GM12864 (cell line): ENCODE measurements around the gene FAF1.
"Not testable (repeated sequence)": the region's sequence is repeated elsewhere in the genome, so short reads cannot be mapped to it uniquely, and the experiment has no call there.

Experiments
- DNase-seq: peaks from one replicate; pipeline ENCODE4 v3.0.0-alpha.2; 2011; ENCODE audit warnings: low read depth
- H3K4me3 ChIP-seq: 2 replicates; pipeline ENCODE4 v1.5.1; 2011; ENCODE audit warnings: mild to moderate bottlenecking, low read depth, low read length, control low read depth
- TF ChIP-seq, protein P1 (sequence below): IDR thresholded peaks from 2 replicates; pipeline ENCODE4 v1.5.1; 2011; ENCODE audit warnings: low read depth, mild to moderate bottlenecking, moderate library complexity, low read length, control low read depth, inconsistent platforms; ENCODE audit errors: missing control alignments

FAF1 gene

DNA sequence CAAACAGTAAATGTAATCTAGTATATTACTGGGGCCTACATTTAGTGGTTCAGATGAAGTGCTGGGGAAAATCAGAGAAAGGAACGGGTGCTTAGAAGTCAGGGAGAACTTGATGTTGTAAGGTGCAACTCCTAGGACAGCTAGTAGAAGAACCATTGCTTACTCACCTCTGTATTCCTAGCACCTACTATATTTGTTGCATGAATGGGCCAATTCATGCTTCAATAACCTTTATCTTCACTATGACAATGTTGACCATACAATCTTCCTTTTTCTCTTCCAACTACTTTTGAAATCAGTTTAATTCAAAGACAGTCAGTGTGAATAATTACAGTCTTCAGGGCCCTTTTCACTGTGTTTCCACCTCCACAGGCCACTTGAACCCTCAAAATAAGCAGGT lies 411.8 kb downstream of the FAF1 start:
- no peak overlapping the region for H3K4me3 ChIP-seq
- TF ChIP-seq, protein P1, sequence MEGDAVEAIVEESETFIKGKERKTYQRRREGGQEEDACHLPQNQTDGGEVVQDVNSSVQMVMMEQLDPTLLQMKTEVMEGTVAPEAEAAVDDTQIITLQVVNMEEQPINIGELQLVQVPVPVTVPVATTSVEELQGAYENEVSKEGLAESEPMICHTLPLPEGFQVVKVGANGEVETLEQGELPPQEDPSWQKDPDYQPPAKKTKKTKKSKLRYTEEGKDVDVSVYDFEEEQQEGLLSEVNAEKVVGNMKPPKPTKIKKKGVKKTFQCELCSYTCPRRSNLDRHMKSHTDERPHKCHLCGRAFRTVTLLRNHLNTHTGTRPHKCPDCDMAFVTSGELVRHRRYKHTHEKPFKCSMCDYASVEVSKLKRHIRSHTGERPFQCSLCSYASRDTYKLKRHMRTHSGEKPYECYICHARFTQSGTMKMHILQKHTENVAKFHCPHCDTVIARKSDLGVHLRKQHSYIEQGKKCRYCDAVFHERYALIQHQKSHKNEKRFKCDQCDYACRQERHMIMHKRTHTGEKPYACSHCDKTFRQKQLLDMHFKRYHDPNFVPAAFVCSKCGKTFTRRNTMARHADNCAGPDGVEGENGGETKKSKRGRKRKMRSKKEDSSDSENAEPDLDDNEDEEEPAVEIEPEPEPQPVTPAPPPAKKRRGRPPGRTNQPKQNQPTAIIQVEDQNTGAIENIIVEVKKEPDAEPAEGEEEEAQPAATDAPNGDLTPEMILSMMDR = no peak

DNA sequence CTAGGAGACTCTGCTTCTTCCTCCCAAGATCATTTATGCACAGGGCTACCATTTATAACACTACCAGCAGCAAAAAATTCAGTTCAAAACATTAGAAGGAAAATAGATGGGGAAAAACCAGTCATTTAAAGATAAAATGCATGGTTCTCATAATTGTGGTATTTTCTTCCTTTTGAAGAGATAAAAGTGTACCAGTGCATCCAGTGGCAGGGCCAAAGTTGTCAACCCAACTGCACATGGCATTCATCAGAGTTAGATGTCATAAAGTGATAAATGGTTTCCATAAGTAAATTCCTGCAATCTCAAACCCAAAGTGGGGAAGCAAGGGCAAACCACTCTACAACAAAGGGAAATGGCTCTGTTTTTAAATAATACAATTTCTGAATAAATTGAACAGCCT lies 417.7 kb downstream of the FAF1 start:
- H3K4me3 ChIP-seq = no peak overlapping the region
- TF ChIP-seq, protein P1 = no peak
- DNase-seq = no peak

More for the DNA sequence above, 411.8 kb downstream of the FAF1 start:
- no peak for DNase-seq

GRCh38 chr1:50538476-50538875 lies 421.6 kb downstream of the FAF1 start:
- no peak for DNase-seq
- TF ChIP-seq, protein P1 = no peak
- H3K4me3 ChIP-seq = no peak overlapping the region

DNA sequence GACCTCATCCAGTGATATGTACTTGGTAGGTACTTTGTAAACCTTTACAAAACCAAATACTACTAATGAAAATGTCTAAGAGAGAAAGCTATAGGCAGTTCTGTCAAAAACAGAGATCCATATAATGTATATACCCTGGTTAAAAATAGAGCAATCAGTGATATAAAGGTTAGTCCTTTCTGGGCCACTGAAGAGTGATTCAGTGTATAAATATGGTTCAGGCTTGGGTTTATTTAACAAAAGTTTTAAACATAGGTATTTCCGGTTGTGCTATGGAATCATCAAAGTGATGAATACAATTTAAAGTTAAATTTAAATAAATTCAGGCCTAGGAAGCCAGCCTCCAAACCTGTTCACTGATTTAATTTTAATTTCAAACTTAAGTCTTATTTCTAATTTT lies 428.5 kb downstream of the FAF1 start:
- no peak for DNase-seq
- TF ChIP-seq, protein P1 = no peak
- H3K4me3 ChIP-seq = no peak overlapping the region

GRCh38 chr1:50531027-50531426 lies 429.0 kb downstream of the FAF1 start:
- TF ChIP-seq, protein P1 = no peak
- no peak overlapping the region for H3K4me3 ChIP-seq
- no peak for DNase-seq

GRCh38 chr1:50529510-50529909 lies 430.6 kb downstream of the FAF1 start:
- DNase-seq = no peak
- no peak overlapping the region for H3K4me3 ChIP-seq
- TF ChIP-seq, protein P1 = no peak

DNA sequence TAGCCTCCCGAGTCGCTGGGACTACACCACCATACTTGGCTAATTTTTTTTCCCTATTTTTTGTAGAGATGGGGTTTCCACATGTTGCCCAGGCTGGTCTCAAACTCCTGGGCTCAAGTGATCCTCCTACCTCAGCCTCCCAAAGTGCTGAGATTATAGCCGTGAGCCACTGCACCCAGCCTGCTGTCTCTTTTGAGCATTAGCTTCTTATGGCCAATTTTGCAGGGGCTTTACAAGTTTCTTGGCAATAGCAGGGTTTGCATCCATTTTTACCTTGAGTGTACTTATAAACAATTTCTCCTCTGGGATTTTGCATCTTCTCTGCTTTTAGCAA lies 432.1 kb downstream of the FAF1 start:
- not testable (repeated sequence) for DNase-seq, H3K4me3 ChIP-seq
